ENCODE measurements around the gene RAP1A.

- no peak for TF ChIP-seq EZH2 (IDR thresholded peaks at IDR 0.05; ENCODE audit: low read length, unreplicated experiment)
- no peak for TF ChIP-seq CTCF (conservative IDR thresholded peaks at IDR 0.05; ENCODE audit: low read depth, low read length)
- no peak for TF ChIP-seq EZH2phosphoT487 (IDR thresholded peaks at IDR 0.05; ENCODE audit: borderline replicate concordance, low read length)
These were observed 1.5 kb upstream of the RAP1A start for GRCh38 chr1:111618081-111618480.

All from PC-3 (cell line).